GM19351 (cell line): ENCODE results near the gene USP10.
A peak's percentile ranks its signal among the peaks of the same experiment; 100 is the strongest.
"Not testable (repeated sequence)": the region's sequence is repeated elsewhere in the genome, so short reads cannot be mapped to it uniquely, and the experiment has no call there.

Experiments
- ATAC-seq: cut with Tn5 transposase; IDR thresholded peaks from one replicate; pipeline ENCODE4 v1.9.1; 2021; ENCODE audit warnings: mild to moderate bottlenecking, moderate library complexity; ENCODE audit not compliant: unreplicated experiment

The USP10 gene

GRCh38 chr16:84673203-84673535 lies 26.6 kb upstream of the USP10 start:
- no peak for ATAC-seq

- ATAC-seq, result no peak
These were observed 26.2 kb upstream of the USP10 start for GRCh38 chr16:84673561-84673960.

- no peak for ATAC-seq
These were observed 24.4 kb upstream of the USP10 start for GRCh38 chr16:84675423-84675822.

- no peak for ATAC-seq
These were observed 23.9 kb upstream of the USP10 start for GRCh38 chr16:84675884-84676283.

GRCh38 chr16:84677017-84677803 lies 22.6 kb upstream of the USP10 start:
- no peak for ATAC-seq

GRCh38 chr16:84677849-84678248 lies 22.0 kb upstream of the USP10 start:
- ATAC-seq, result no peak

- no peak for ATAC-seq
These were observed 21.3 kb upstream of the USP10 start for GRCh38 chr16:84678541-84678940.

GRCh38 chr16:84680165-84680842 lies 19.5 kb upstream of the USP10 start:
- no peak for ATAC-seq

GRCh38 chr16:84680843-84681629 lies 18.8 kb upstream of the USP10 start:
- ATAC-seq, result no peak

- no peak for ATAC-seq
These were observed 15.9 kb upstream of the USP10 start for GRCh38 chr16:84683691-84684591.

- ATAC-seq, result no peak
These were observed 15.2 kb upstream of the USP10 start for GRCh38 chr16:84684592-84684965.

GRCh38 chr16:84685210-84685609 lies 14.6 kb upstream of the USP10 start:
- no peak for ATAC-seq

GRCh38 chr16:84686707-84687298 lies 13.0 kb upstream of the USP10 start:
- ATAC-seq, result no peak

- ATAC-seq, result peak; percentile 74
These were observed 12.1 kb upstream of the USP10 start for GRCh38 chr16:84687715-84688114.

- ATAC-seq, result not testable (repeated sequence)
These were observed 11.6 kb upstream of the USP10 start for GRCh38 chr16:84688163-84688562.

GRCh38 chr16:84689111-84689510 lies 10.7 kb upstream of the USP10 start:
- ATAC-seq, result no peak

- no peak for ATAC-seq
These were observed 9.5 kb upstream of the USP10 start for GRCh38 chr16:84690088-84690819.

- no peak for ATAC-seq
These were observed 7.2 kb upstream of the USP10 start for GRCh38 chr16:84692451-84693214.

- ATAC-seq, result not testable (repeated sequence)
These were observed 5.9 kb upstream of the USP10 start for GRCh38 chr16:84693869-84694268.
